Activated T-helper 9 cell treated with anti-CD3 and anti-CD28 coated beads, Interleukin-2, amount 50 U/mL, for 16 hours (primary cell): ENCODE measurements around the gene GLOD4.
A peak's percentile ranks its signal among the peaks of the same experiment; 100 is the strongest.
"Not testable (repeated sequence)": the region's sequence is repeated elsewhere in the genome, so short reads cannot be mapped to it uniquely, and the experiment has no call there.

Source experiments
- DNase-seq: peaks from one replicate; pipeline ENCODE4 v3.0.0-alpha.2; 2020; ENCODE audit warnings: low read depth

GLOD4 gene

DNA sequence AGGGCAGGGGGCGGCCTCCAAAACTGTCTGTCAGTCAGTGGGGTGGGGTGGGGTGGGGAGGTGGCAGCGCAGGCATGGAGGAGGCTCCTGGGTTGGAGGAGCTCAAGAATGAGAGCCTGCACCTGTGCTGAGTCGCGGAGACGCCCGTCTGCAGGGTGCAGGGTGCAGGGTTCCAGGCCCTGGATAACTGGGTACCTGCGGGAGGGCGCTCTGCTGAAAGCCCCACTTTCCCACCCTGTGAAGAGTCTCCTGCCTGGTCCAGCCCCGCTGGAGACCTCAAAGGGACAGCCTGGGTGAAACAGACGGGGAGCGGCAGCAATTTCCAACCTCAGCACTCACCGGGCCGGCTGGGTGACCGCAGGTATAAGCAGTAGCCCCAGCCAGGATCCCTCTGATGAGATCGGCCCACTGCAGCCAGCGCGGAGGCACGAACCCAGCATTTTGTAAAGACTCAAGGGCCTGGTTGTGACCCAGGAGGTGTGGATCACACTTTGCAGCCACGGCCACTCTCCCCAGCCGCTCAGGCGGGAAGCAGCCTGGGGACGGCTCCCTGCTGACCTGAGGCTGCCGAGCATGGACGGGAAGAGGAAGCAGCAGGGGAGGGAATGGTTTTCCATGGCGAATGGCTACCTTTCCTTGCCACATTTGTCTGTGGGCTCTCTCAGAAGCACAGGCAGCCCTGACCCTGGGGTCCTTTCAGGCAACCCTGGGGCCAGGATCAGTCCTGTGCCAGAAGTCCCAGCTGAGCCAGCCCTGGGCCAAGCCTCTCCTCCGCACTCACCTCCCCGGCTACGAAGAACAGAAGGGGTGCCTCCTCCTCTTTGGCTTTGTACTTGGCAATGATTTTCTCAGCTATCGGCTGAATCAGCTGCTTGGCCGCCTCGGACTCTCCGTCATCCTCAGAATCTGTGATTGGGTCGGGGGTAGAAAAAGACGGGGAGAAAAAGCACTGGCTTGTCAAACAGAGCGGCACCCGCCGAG is 21.1 kb upstream of the GLOD4 start:
- no peak for DNase-seq

DNA sequence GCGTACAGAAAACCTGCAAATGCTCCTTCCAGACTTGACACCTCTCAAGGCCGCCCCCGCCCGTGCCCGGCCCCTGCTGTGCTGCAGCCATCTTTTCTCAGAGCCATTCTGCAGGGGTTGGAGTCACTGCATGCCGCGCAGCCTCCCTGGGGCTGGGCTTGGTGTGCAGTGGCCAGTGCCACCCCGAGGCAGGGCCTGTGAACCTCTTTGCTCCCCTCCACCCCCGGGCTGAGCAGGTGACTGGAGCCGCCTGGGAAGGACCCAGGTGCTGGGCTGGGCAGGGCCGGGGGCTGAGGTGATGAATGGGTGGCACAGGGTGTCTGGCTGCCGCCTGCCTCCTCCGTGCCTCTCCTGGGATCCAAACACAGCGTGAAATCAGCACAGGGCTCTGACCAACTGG is 20.4 kb upstream of the GLOD4 start:
- no peak for DNase-seq

DNA sequence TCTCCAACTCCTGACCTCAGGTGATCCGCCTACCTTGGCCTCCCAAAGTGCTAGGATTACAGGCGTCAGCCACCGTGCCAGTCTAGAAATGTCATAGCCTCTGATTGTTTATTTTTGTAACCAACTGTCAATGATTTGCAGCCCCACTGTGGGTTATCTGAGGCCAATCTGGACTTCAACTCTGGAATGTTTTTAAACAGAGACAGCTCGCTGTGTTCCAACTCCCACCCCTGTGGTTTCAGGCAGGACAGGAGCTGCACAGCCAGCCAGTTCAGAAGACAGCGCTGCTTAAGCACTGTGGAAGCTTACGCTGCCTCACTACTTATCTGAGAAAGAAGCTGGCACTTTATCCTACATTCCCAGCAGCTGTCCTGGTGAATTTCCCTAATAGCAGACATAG is 19.6 kb upstream of the GLOD4 start:
- no peak for DNase-seq

DNA sequence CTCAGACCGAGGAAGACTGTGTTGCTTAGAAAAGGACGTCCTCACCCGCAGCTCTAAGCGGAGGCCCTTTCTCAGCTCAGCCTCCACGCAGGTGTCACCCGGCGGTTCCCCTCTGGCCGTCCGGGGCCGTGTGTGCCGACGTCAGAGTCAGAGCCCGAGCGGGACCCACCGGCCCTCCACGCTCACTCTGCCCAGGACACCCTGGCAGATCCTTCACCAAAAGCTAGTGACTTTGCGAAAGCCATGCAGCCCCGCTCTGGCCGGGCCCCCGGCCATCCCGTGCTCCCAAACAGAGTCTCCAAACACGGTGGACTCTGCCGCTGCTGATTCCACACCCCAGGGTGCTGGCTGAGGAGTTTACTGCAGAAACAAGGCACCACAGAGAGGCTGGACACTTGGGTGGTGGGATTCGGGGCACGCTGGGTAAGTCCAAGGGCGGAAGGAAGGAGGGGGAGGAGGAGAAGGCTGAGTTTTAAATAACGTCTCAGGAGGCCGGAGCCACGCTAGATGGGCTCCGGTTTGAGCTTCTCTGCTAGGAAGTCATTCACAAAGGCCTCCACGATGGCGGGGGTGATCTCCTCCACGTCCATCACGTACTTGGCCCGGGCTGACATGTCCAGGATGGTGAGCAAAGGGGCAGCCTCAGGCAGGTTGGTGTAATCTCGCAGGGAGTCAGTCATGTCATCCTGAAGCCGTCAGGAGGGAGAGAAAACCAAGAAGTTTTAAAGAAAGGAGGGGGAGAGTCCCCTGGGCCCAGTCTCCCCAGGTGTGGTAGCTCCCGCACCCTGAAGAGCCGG is 18.6 kb upstream of the GLOD4 start:
- DNase-seq: no peak

DNA sequence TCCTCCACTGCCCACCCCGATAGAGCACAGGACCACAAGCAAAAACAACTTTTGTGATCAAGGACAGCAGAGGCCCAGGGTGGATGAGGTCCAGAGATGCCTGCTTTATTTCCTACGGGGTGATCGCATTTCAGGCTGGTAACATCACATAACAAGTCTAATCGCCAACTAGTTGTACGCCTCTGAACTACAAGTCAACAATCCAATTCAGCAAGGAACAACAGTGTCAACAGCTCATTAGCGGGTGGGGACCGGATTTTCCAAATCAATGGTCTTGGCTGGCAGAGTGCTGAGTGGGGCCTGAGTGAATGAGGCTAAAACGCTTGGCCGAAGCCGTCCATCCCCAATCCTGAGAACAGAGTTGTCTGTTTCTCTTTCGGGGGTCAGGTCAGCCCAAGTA is 17.2 kb upstream of the GLOD4 start:
- DNase-seq: no peak

DNA sequence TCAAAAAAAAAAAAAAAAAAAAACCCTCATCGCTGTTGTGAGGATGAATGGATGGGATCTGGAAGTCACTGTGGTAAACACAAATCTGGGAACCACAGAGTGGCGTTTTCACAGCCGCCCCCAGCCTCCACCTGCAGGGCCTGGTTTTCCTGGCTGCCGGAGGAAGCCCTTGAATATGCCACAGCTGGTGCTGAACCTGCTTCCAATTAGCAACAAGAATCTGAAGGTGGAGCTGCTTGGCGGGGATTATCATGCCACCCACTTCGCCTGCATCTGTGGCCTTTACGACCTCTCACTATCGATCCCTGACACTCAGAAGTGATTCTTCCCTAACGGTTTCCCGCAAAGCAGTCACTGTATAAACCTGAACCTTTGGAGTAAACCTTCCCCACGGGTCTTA is 16.2 kb upstream of the GLOD4 start:
- DNase-seq: no peak

DNA sequence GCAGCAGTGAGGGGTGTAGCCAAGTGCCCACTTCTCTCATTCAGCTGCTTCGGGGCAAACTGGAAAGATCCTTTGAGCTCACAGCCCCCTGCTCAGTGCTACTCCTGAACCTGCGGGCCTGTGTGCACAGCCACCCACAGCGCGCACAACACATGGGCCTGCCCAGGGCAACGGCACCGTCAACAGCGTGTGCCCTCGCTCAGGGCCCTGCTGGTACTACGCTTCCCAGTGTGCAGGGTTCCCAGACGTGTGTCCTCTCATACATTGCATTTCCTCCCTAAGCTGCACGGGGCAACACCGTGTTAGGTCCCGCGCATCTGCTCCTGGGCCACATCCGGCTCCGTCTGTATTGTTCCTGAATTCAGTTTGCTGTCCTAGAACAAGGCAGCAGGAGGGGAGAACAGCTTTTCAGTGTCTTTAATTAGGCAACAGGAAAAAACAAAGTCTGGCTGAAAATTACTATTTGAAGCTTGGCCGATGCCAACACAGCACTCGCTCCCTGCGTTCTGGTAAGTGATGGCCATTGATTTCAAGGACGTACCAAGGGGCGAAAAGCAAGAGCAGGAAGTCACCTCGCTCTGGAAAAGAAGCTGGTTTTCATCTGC is 15.3 kb upstream of the GLOD4 start:
- no peak for DNase-seq

DNA sequence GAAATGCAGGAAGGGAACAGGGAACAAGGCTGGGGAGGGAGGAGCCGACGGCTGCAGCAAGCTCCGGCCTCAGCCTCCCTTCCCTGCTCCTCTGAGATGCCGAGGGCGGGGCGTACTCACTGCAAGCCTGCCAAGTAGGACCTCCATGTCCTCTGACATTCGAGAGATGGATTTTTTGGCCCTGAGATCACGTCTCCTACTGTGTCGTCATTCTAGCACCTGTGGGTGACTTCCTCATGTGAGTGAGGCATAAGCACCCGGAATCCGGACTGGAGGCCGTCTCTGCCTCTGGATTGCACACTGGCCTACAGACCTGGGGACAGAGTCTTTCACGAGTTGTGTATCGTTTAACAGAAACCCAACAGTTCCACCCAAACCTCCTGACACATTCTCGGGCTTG is 14.5 kb upstream of the GLOD4 start:
- no peak for DNase-seq

DNA sequence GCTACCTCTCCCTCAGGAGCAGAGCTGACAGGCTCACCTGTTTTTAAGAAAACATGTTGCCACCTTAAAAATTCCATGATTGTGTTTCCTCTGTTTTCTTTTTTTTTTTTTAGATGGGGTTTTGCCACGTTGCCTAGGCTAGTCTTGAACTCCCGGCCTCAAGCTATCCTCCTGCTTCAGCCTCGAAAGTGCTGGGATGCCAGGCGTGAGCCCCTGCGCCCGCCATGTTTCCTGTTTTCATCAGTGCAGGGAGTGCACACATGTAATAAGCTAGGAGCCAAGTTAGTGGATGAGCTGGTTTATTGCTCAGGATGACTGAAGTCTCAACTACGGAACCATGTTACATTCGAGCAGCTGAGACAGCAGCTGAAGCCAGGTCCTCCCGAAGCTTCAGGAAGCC is 13.6 kb upstream of the GLOD4 start:
- DNase-seq: no peak

DNA sequence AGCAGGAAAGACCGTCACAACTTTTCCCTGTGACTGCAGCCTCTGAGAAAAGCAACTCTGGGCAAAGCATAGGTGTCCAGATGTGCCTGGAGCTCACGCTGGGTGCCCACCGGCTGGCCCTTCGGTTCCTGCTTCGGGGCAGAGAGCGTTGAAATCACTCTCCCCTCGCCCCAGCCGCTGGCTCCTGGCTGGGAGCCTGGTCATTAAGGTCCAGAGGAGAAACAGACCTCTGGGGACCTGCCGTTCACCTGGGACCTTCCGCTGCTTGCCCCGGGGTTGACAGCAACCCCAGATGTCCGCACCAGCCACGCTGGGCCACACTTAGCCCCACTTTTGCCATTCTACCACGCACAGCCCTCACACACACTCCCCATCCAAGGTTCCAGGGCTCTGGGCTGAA is 13.2 kb upstream of the GLOD4 start:
- no peak for DNase-seq

DNA sequence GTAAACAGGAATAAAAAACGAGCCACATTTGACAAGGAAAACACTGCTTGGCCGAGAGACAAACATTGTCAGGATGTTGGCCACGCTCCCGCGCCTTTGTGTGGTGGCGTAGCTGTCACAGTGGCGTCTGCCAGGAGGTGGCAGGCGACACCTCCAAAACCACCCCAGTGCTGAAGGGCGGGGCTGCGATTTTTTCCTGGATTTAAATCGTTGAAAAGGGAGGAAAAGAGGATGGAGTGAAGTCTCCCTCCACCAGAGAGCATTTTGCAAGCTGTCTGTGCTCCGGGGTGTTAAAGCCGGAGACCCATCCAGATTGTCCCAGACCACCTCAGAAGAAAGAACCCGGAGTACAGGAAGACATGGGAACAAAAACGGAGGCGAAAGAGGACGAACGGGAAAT is 12.8 kb upstream of the GLOD4 start:
- DNase-seq: peak; percentile 12

DNA sequence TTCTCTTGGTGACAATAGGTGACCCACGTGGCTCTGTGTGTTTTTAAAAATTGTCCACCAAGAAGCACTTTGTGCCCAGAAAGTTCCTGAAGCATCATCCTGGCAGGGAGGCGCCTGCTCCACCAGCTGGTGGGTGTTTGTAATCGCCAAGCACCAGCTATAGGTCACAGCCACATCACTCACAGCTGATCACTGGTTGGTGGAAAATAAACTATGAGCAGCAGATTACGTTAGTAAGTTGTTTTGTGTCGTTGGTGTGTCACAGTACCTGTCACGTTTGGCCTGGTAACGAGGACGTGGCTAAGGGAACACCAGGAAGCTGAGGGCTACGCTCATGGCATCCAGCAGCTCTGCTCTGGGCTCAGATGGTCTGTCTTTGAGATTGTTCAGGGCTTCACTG is 10.2 kb upstream of the GLOD4 start:
- no peak for DNase-seq

DNA sequence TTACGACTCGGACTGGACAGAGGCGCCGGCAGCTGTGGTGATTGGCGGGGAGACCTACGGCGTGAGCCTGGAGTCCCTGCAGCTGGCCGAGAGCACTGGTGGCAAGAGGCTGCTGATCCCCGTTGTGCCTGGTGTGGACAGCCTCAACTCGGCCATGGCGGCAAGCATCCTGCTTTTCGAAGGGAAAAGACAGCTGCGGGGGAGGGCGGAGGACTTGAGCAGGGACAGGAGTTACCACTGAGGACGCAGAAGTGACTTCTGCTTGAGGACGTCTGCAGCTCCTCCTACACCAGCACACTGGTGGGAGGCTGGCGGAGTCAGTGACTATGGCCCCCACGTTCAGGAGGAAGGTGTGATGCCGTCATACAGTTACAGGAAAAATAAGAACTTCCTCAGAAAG is 9.7 kb upstream of the GLOD4 start:
- no peak for DNase-seq

DNA sequence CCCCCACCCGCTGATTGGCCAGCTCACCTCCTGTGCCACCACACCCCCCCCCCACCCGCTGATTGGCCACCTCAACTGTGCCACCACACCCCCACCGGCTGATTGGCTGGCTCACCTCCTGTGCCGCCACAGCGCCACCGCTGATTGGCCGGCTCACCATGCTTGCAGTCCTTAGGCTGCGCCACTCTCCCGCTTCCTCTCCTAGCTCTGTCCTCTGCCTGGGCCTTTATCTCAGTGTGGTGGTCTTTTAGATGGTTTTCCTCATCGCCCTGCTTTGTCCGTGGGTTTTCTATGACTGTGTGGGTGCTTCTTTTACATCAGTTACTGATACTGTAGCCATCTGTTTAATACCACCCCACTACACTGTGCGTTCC is 8.8 kb upstream of the GLOD4 start:
- DNase-seq: not testable (repeated sequence)

DNA sequence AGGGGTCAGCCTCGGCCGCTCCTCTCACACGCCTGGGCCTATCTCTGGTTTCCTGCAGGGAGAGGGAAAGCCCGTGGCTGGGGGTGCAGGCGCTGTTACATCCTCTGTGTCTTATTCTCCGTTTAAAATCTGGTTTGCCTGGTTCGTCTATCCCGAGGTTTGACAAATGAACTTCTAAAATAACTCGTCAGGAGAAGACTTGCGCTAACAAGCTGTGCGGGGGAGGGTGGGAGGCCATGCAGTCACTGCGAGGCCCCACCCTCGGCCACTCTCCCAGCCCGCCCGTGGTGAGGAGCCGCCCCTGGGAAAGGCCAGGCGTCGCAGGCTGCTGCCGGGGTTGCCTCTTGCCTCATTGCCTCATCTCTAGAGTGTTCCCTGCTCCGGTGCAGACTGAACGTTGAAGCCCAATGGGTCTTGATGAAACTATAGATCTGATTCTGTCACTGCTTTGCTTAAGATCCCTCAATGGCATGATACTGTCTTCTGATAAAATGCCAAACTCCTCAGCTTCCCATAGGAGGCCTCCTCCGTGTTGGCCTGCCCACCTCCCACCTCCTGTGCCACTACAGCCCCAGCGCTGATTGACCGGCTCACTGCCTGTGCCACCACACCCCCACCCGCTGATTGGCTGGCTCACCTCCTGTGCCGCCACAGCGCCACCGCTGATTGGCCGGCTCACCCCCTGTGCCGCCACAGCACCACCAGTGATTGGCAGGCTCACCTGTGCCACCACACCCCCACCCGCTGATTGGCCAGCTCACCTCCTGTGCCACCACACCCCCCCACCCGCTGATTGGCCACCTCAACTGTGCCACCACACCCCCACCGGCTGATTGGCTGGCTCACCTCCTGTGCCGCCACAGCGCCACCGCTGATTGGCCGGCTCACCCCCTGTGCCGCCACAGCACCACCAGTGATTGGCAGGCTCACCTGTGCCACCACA is 8.1 kb upstream of the GLOD4 start:
- DNase-seq: not testable (repeated sequence)

DNA sequence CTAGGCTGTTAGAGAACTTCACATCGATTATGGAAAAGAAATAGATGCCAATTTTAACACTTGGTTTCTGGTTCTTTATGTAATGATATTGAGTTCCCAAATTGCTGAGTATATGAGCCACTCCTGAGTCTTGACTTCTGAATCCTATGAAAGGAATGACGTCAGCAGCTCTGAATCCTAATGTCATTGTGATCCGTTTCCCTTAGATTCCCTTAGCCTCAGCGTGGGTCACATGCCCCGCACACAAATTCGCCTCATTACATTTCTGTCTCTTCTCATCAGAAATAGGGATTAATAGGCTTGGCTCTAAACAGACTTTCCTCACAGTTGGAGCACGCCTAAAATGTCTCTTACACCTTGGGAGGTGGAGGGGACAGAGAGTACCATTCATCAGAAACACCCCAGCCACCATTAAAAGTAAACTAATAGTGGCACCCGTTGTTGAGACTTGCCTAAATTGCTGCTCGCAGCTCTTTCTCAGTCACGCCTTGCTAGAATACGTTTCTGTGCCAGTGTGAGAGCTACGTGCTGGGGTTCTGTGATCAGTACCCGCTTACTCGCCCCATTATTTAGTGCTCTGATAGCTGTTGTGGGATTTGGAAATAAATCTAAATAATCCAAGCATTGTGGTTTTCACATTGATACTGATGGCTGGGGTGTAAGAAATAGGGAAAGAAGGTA is 7.2 kb upstream of the GLOD4 start:
- no peak for DNase-seq

DNA sequence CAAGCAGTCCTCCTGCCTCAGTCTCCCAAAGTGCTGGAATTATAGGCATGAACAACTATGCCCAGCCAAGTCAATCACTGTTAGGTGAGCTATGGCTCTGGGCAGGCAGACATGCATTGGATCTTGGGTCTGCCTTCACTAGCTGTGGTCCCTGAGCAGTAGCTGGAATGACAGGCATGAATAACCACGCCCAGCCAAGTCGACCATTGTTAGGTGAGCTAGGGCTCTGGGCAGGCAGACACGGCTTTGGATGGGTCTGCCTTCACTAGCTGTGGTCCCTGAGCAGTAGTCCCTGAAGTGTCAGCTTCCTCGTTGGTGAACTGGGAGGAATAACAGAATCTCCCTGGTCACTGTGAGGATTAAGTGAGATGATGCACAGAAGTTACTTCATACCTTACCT is 6.5 kb upstream of the GLOD4 start:
- DNase-seq: no peak

DNA sequence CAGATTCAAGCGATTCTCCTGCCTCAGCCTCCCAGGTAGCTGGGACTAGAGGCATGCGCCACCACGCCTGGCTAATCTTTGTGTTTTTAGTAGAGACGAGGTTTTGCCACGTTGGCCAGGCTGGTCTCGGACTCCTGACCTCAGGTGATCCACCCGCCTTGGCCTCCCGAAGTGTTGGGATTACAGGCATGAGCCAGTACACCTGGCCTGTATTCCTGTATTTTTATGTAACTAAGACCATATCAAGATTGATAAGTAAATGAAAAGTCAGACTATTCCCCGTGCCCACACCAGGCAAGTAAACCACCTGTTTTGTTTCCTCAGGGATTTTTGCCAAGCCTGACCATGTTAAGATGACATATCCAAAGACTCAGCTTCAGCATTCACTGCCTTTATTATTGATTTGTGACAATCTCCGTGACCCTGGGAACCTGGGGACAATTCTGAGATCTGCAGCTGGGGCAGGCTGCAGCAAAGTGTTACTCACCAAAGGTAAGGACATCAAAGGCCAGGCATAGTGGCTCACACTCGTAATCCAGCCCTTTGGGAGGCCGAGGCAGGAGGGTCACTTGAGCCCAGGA is 5.7 kb upstream of the GLOD4 start:
- no peak for DNase-seq

DNA sequence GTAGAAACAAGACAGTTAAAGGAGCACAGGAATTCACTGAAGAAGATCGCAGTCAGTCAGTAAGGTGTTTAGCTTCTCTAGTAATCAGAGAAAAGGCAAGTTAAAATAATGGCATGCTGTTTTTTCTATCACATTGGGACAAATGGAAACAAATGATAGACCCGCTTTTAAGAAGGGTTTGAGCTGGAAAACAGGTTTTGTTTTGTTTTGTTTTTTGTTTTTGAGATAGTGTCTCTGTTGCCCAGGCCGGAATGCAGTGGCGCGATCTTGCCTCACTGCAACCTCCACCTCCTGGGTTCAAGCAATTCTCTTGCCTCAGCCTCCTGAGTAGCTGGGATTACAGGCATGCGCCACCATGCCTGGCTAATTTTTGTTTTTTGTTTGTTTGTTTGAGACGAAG is 3.8 kb upstream of the GLOD4 start:
- not testable (repeated sequence) for DNase-seq

DNA sequence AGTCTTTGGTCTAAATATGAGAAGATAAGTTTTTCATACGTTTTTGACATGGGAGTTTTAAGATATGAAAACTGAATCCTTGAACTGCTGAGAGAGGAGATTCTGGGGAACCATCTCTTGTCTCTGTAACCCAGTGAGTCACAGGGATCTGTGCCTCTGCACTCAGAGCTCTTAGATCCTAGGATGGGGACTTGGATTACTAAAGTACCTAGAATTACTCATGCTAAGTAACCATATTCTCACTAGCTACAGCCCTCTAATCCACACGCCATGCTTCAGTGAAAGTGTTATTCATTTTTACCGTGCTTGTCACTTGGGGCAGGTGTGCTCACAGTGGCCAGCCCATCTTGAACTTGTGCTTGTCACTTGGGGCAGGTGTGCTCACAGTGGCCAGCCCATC is 2.1 kb upstream of the GLOD4 start:
- DNase-seq: no peak

DNA sequence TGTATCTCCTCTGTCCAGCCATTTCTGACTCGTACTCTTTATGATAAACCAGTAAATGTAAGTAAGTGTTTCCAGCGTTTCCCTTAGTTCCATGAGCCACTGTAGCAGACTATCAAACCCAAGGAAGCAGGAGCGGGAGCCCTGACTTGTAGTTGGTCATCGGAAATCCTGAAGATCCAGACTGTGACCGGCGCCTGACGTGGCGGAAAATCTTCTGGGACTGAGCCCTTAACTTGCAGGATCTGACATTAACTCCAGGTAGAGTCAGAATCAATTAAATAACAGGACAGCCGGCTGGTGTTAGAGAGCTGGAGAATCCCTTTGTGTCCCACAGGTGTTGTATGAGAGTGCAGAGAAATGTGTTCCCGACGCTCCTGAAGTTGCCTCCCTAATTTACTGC is 4.0 kb downstream of the GLOD4 start:
- DNase-seq: no peak
